HG03439 (cell line): ENCODE data around the gene MVB12B.

ENCODE experiments used
- ATAC-seq: cut with Tn5 transposase; IDR thresholded peaks from one replicate; pipeline ENCODE4 v1.9.1; 2021; ENCODE audit warnings: mild to moderate bottlenecking, moderate library complexity; ENCODE audit not compliant: unreplicated experiment

MVB12B gene

GRCh38 chr9:126514037-126514821, 187.6 kb downstream of the MVB12B start:
- ATAC-seq: no peak

- ATAC-seq: no peak
These were observed 188.6 kb downstream of the MVB12B start for GRCh38 chr9:126515001-126515872.

- no peak for ATAC-seq
These were observed 189.4 kb downstream of the MVB12B start for GRCh38 chr9:126515873-126516505.

GRCh38 chr9:126516561-126516935, 189.9 kb downstream of the MVB12B start:
- ATAC-seq: no peak

GRCh38 chr9:126516936-126517832, 190.6 kb downstream of the MVB12B start:
- ATAC-seq: no peak

- no peak for ATAC-seq
These were observed 191.3 kb downstream of the MVB12B start for GRCh38 chr9:126517833-126518356.

- no peak for ATAC-seq
These were observed 192.1 kb downstream of the MVB12B start for GRCh38 chr9:126518763-126519162.

- no peak for ATAC-seq
These were observed 193.2 kb downstream of the MVB12B start for GRCh38 chr9:126519660-126520420.

- no peak for ATAC-seq
These were observed 193.8 kb downstream of the MVB12B start for GRCh38 chr9:126520453-126520852.

GRCh38 chr9:126521089-126521488, 194.5 kb downstream of the MVB12B start:
- no peak for ATAC-seq

- ATAC-seq: no peak
These were observed 194.9 kb downstream of the MVB12B start for GRCh38 chr9:126521551-126521950.

GRCh38 chr9:126521976-126522590, 195.5 kb downstream of the MVB12B start:
- no peak for ATAC-seq

- ATAC-seq: no peak
These were observed 196.2 kb downstream of the MVB12B start for GRCh38 chr9:126522612-126523356.

- ATAC-seq: no peak
These were observed 197.0 kb downstream of the MVB12B start for GRCh38 chr9:126523611-126524111.

- no peak for ATAC-seq
These were observed 197.9 kb downstream of the MVB12B start for GRCh38 chr9:126524353-126525077.

GRCh38 chr9:126526218-126527108, 199.8 kb downstream of the MVB12B start:
- no peak for ATAC-seq
